HG03159 (cell line): ENCODE data around the gene DTX3L.
A peak's percentile ranks its signal among the peaks of the same experiment; 100 is the strongest.
"Not testable (repeated sequence)": the region's sequence is repeated elsewhere in the genome, so short reads cannot be mapped to it uniquely, and the experiment has no call there.

Source experiments
- ATAC-seq: cut with Tn5 transposase; IDR thresholded peaks from one replicate; pipeline ENCODE4 v1.9.1; 2021; ENCODE audit warnings: mild to moderate bottlenecking, moderate library complexity; ENCODE audit not compliant: unreplicated experiment

Gene DTX3L

GRCh38 chr3:122560680-122561079 is 3.5 kb upstream of the DTX3L start:
- no peak for ATAC-seq

- peak; percentile 3 for ATAC-seq
These were observed 1.0 kb upstream of the DTX3L start for GRCh38 chr3:122562923-122563716.

- peak; percentile 18 for ATAC-seq
These were observed 467 bp upstream of the DTX3L start for GRCh38 chr3:122563717-122564025.

GRCh38 chr3:122568131-122568530 is 4.0 kb downstream of the DTX3L start:
- ATAC-seq: not testable (repeated sequence)

GRCh38 chr3:122568755-122569154 is 4.6 kb downstream of the DTX3L start:
- ATAC-seq: no peak

GRCh38 chr3:122572940-122573412 is 8.8 kb downstream of the DTX3L start:
- no peak for ATAC-seq

GRCh38 chr3:122576174-122576940 is 12.2 kb downstream of the DTX3L start:
- ATAC-seq: peak; percentile 85

- no peak for ATAC-seq
These were observed 13.4 kb downstream of the DTX3L start, which contains the start of gene PARP15 for GRCh38 chr3:122577409-122578031. Gene PARP15, plus strand, starts transcription at chr3:122577650. Its CDS starts 18 bp downstream, at chr3:122577668.

- no peak for ATAC-seq
These were observed 14.1 kb downstream of the DTX3L start for GRCh38 chr3:122578069-122578740.

- ATAC-seq: no peak
These were observed 16.3 kb downstream of the DTX3L start for GRCh38 chr3:122580470-122580869.

GRCh38 chr3:122581622-122582021 is 17.5 kb downstream of the DTX3L start:
- no peak for ATAC-seq

- no peak for ATAC-seq
These were observed 18.3 kb downstream of the DTX3L start for GRCh38 chr3:122582390-122582789.

GRCh38 chr3:122586098-122586497 is 22.0 kb downstream of the DTX3L start:
- no peak for ATAC-seq

- ATAC-seq: no peak
These were observed 22.8 kb downstream of the DTX3L start for GRCh38 chr3:122586773-122587485.

GRCh38 chr3:122587572-122587971 is 23.4 kb downstream of the DTX3L start:
- ATAC-seq: no peak

- ATAC-seq: no peak
These were observed 25.2 kb downstream of the DTX3L start for GRCh38 chr3:122589297-122589696.

- no peak for ATAC-seq
These were observed 26.5 kb downstream of the DTX3L start for GRCh38 chr3:122590610-122591009.

GRCh38 chr3:122594025-122594424 is 29.9 kb downstream of the DTX3L start:
- ATAC-seq: no peak

GRCh38 chr3:122598151-122598550 is 34.0 kb downstream of the DTX3L start:
- ATAC-seq: no peak

GRCh38 chr3:122598556-122598955 is 34.4 kb downstream of the DTX3L start:
- ATAC-seq: no peak
